CD4-positive, alpha-beta T cell (primary cell): ENCODE results near the gene NUBP2. TPM values are rescaled to one million over a fixed set of nuclear protein-coding genes. Genes with fewer than 3 reads are reported as not detected.

Source experiments
- ATAC-seq: fragments of 200-7000 bp; cut with Tn5 transposase; one replicate; pipeline ENCODE4 v1.10.0; 2022; ENCODE audit warnings: mild to moderate bottlenecking; ENCODE audit not compliant: poor library complexity
- CTCF ChIA-PET: fragments of 350-600 bp; sonication (Branson Sonifier 250); formaldehyde crosslinking; loops from one replicate; lab custom pipeline; 2021; ENCODE audit warnings: antibody characterized with exemption, inconsistent platforms; lab: Charles Lee
- POLR2A ChIA-PET: fragments of 350-600 bp; sonication (Branson Sonifier 250); formaldehyde crosslinking; loops from one replicate; lab custom pipeline; 2021; ENCODE audit warnings: antibody characterized with exemption, inconsistent platforms; lab: Charles Lee
- DNase-seq, 14 experiments: peaks; one replicate each; pipeline ENCODE4 v3.0.0-alpha.2; 2013 to 2020; ENCODE audit warnings: mixed read lengths in 2 of 14
- H3K27ac ChIP-seq, 2 donors: one replicate each; pipeline versions ENCODE4 v1.5.1 to v1.7.0; 2013; ENCODE audit warnings: low read length in 2 of 2, low read depth in 1 of 2, mild to moderate bottlenecking in 1 of 2
- H3K27me3 ChIP-seq, 2 experiments: 1 replicate in 1 of 2; 2 replicates in 1 of 2; pipeline versions ENCODE4 v1.6.1 to v1.7.0; 2013; ENCODE audit warnings: low read length in 2 of 2, control low read depth in 1 of 2, mild to moderate bottlenecking in 1 of 2, moderate library complexity in 1 of 2; ENCODE audit not compliant: insufficient read depth in 2 of 2, control insufficient read depth in 1 of 2
- H3K36me3 ChIP-seq: one replicate; pipeline ENCODE4 v1.6.1; 2013; ENCODE audit warnings: low read length, control low read depth; ENCODE audit not compliant: insufficient read depth
- H3K4me1 ChIP-seq: one replicate; pipeline ENCODE4 v1.6.1; 2013; ENCODE audit warnings: low read length, control low read depth; ENCODE audit not compliant: insufficient read depth
- H3K4me3 ChIP-seq: one replicate; pipeline ENCODE4 v1.5.1; 2013; ENCODE audit warnings: mild to moderate bottlenecking, low read length, moderate library complexity
- H3K9me3 ChIP-seq, 2 experiments: 1 replicate in 1 of 2; 2 replicates in 1 of 2; pipeline versions ENCODE4 v1.6.1 to v1.7.0; 2013; ENCODE audit warnings: low read length in 2 of 2, mild to moderate bottlenecking in 2 of 2, control low read depth in 1 of 2, moderate library complexity in 1 of 2; ENCODE audit not compliant: control insufficient read depth in 1 of 2, insufficient read depth in 1 of 2
- H3K27ac Mint-ChIP-seq: one replicate; pipeline ENCODE4 v1.8.0; 2020; ENCODE audit warnings: mixed read lengths
- H3K27me3 Mint-ChIP-seq: one replicate; pipeline ENCODE4 v1.8.0; 2021; ENCODE audit warnings: mixed read lengths
- H3K36me3 Mint-ChIP-seq: one replicate; pipeline ENCODE4 v1.8.0; 2021; ENCODE audit warnings: low read depth, mixed read lengths
- H3K4me1 Mint-ChIP-seq: one replicate; pipeline ENCODE4 v1.8.0; 2021; ENCODE audit warnings: low read depth, mixed read lengths
- H3K4me3 Mint-ChIP-seq: one replicate; pipeline ENCODE4 v1.8.0; 2020; ENCODE audit warnings: mild to moderate bottlenecking, mixed read lengths
- H3K9me3 Mint-ChIP-seq: one replicate; pipeline ENCODE4 v1.8.0; 2020; ENCODE audit warnings: mixed read lengths
- intact Hi-C, 2 experiments: fragments of 100-400 bp; cut with DNase I in 1 of 2; cut with micrococcal nuclease in 1 of 2; formaldehyde crosslinking; loops; one replicate each; pipeline versions ENCODE4 v1.15.1 to v1.9.0; 2023 to 2025; cut with DNase I, micrococcal nuclease
- total RNA-seq, 174 experiments: library from RNA in 2 of 174; stranded (reverse) in 2 of 174; gene quantifications; one replicate each; pipeline ENCODE4 v1.2.3 and lab custom pipeline; 2021 to 2026
- TF ChIP-seq, protein P1 (sequence below): fragments of 200-600 bp; IDR thresholded peaks from one replicate; pipeline ENCODE4 v1.8.0; 2022; ENCODE audit warnings: antibody characterized with exemption, mild to moderate bottlenecking

The NUBP2 gene
- total RNA-seq, 2 experiments from 2014 or later: 36.4 to 38.1 TPM

DNA sequence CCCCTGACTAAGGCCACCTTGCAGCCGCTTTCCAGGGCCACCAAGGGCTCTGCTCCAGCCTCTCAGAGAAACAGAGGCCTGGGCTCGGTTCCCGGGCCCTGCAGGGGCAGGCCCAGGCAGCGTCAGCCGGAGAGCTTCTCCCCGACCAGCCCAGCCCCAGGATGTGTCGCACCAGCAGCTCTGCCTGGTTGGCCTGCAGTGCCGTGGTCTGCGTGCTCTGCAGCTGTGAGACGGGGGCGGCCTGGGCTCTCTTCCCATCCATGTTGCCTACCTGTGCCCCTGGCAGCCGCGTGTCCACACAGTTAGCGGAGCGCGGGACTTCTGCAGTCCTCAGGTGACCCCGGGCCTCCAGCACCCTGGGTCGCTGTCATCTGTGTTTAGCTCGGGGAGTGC lies 5.9 kb downstream of the NUBP2 start:
- Histone ChIP-seq H3K4me1 (peaks cover 28% of the 10 kb centered on the region), H3K4me3 (no peak overlapping the region), H3K27me3 (no peaks in the 10 kb centered on the region), H3K36me3 (peaks cover 38% of the 10 kb centered on the region), H3K9me3 (peaks cover 0 to 6% of the 10 kb centered on the region in 2 experiments), H3K27ac (no peak overlapping the region)
- H3K36me3 Mint-ChIP-seq: peaks cover 7% of the 10 kb centered on the region
- intact Hi-C loops: loop anchor here in 1 of 2 experiments (10.0 kb wide), 2 partner anchors 484 to 1384 kb away; partner anchors contain the start of genes DECR2 and UBE2I
- TF ChIP-seq, protein P1, sequence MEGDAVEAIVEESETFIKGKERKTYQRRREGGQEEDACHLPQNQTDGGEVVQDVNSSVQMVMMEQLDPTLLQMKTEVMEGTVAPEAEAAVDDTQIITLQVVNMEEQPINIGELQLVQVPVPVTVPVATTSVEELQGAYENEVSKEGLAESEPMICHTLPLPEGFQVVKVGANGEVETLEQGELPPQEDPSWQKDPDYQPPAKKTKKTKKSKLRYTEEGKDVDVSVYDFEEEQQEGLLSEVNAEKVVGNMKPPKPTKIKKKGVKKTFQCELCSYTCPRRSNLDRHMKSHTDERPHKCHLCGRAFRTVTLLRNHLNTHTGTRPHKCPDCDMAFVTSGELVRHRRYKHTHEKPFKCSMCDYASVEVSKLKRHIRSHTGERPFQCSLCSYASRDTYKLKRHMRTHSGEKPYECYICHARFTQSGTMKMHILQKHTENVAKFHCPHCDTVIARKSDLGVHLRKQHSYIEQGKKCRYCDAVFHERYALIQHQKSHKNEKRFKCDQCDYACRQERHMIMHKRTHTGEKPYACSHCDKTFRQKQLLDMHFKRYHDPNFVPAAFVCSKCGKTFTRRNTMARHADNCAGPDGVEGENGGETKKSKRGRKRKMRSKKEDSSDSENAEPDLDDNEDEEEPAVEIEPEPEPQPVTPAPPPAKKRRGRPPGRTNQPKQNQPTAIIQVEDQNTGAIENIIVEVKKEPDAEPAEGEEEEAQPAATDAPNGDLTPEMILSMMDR: no peak
- no peaks in the 10 kb centered on the region for H3K9me3 Mint-ChIP-seq
- ChIA-PET POLR2A (interaction anchor here (1.0 kb wide), 1 partner anchor 14 kb away, joined by 3 read pairs; no protein-coding TSS in a partner anchor), CTCF (no interaction called here)
- H3K4me1 Mint-ChIP-seq: peaks cover 5% of the 10 kb centered on the region
- peak overlapping the region; percentile 66 for H3K4me3 Mint-ChIP-seq
- H3K27me3 Mint-ChIP-seq: no peaks in the 10 kb centered on the region
- ATAC-seq (no peak), DNase-seq (peak in 1 of 14 experiments; percentile 19)
- no peak overlapping the region for H3K27ac Mint-ChIP-seq

DNA sequence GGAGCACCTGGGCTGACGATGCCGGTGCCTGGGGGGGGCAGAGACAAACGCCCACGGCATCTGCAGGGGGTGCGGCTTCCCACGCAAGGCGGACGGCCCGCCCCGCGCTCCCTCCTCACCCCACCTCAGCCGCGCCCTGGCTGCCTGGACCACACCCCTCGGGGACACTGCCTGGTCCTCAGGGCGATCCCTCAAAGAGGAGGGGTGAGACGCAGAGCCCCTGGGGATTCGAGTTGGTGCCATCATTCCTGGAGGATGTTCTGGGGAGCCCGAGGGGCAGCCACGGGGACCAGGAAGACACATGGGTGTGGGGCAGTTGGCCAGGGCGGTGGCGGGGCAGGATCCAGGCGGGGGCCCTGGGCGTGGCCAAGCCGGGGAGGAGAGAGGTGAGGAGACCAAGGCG lies 6.9 kb downstream of the NUBP2 start:
- Mint-ChIP-seq H3K4me3 (no peak overlapping the region), H3K9me3 (no peaks in the 10 kb centered on the region), H3K27ac (no peak overlapping the region), H3K4me1 (peaks cover 5% of the 10 kb centered on the region), H3K36me3 (peaks cover 7% of the 10 kb centered on the region), H3K27me3 (no peaks in the 10 kb centered on the region)
- Histone ChIP-seq H3K36me3 (peaks cover 38% of the 10 kb centered on the region), H3K4me3 (no peak overlapping the region), H3K4me1 (peaks cover 19% of the 10 kb centered on the region), H3K27me3 (no peaks in the 10 kb centered on the region), H3K9me3 (peaks cover 0 to 6% of the 10 kb centered on the region in 2 experiments), H3K27ac (no peak overlapping the region)
- ChIA-PET CTCF (no interaction called here), POLR2A (interaction anchor here (1.0 kb wide), 1 partner anchor 15 kb away, joined by 3 read pairs; no protein-coding TSS in a partner anchor)
- intact Hi-C loops: loop anchor here in 1 of 2 experiments (10.0 kb wide), 2 partner anchors 485 to 1385 kb away; partner anchors contain the start of genes DECR2 and UBE2I
- ATAC-seq (no peak), DNase-seq (peak in 1 of 14 experiments; percentile 21)
- TF ChIP-seq, protein P1: no peak

DNA sequence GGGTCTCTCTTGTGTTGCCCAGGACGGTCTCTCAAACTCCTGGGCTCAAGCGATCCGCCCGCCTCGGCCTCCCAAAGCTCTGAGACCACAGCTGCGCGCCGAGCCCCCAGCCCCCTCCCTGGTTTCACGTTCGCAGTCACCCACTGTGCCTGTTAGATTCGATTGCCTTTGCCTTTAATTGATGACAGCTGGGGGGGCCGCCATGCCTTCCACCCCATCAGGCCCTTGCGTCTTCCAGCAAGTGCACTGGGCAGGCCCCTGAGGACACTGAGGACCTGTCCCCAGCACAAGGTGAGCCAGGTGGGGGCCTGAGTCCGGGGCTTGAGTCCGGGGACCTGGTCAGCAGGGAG lies 7.5 kb downstream of the NUBP2 start:
- ChIA-PET CTCF (no interaction called here), POLR2A (no interaction called here)
- Mint-ChIP-seq H3K27ac (no peak overlapping the region), H3K9me3 (no peaks in the 10 kb centered on the region), H3K36me3 (peaks cover 7% of the 10 kb centered on the region), H3K4me3 (no peak overlapping the region), H3K4me1 (peaks cover under 1% of the 10 kb centered on the region), H3K27me3 (no peaks in the 10 kb centered on the region)
- ATAC-seq: no peak
- intact Hi-C loops: no loop called here
- H3K27me3 ChIP-seq: no peaks in the 10 kb centered on the region
- no peak for DNase-seq
- H3K9me3 ChIP-seq: peaks cover 0 to 6% of the 10 kb centered on the region in 2 experiments
- H3K4me1 ChIP-seq: peaks cover 13% of the 10 kb centered on the region
- H3K36me3 ChIP-seq: peaks cover 38% of the 10 kb centered on the region
- no peak overlapping the region for H3K27ac ChIP-seq
- no peak overlapping the region for H3K4me3 ChIP-seq
- TF ChIP-seq, protein P1: no peak
